GM19351 (cell line): ENCODE results near the gene TRPT1.

Experiments
- ATAC-seq: cut with Tn5 transposase; IDR thresholded peaks from one replicate; pipeline ENCODE4 v1.9.1; 2021; ENCODE audit warnings: mild to moderate bottlenecking, moderate library complexity; ENCODE audit not compliant: unreplicated experiment

TRPT1 gene

DNA sequence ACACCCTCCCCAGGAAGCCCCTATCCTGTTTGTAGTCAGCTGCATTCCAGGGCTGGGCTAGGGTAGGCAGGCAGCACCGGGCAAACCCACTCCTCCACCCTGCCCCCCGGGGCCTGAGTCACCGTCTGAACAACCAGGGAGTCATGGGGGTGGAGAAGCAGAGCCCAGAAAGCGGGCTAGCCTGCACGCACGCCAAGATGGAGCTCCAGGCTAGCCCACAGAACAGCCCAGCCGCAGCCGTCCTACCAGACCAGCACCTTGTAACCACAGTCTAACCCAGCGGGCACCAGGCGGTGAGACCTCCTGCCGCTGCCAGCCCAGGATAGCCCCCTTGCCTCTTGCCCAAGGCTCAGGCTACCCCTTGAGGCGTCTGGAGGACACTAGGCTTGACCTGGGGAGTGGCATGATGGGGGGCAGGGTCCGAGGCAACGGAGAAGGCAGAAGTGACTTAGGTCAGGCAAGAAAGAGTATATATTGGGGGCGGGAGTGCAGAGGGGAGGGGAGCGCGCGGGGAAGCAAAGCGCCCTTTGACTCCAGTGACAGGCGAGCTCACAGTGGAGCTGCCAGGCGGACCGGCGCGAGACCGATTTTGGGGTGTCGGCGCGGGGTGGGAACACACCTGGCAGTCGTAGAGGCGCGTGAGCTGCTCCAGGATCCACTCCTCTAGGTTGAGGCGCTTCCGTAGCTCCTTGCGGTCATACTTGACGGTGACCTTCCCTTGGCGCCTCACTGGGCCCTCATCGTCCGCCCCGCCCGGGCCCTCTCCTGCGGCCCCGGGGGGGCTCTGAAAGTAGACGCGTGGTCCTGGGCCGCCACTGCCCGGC, 20.0 kb upstream of the TRPT1 start:
- no peak for ATAC-seq

DNA sequence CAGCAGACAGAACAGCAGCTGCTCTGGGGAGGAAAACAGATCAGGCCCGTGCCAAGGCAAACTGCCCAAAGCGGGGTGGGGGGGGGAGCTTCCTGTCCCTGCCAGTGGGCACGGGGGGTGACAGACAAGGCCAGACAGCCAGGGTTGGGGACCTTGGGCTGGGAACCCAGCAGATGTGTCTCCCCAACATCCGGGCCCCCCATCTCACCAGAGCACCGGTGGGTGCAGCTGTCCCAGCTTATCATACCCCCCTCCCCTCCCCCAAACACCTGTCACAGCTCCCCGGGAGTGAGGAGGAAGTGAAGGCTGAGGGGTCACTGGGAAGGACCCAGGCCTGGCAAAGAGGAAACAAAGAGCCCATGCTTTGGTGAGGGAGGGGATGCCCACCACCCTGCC, 19.4 kb upstream of the TRPT1 start:
- no peak for ATAC-seq

DNA sequence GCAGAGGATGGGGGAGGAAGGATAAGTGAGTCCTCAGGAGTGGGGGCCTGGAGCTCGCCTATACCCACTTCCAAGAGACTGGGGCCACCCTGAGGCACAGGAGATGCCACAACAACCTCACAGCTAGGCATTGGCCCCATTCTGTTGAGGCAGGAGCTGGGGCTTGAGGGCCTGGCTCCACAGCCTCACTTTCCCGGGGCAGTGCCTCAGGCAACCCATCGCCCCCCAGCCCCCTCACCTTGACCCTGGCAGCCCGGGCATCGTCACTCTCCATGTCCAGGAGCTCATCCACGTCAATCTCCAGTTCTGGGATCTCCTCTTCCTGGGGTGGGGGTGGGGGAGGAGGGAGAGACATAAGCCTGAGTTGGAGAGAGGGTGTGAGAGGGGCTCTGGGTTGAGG, 19.0 kb upstream of the TRPT1 start:
- no peak for ATAC-seq

DNA sequence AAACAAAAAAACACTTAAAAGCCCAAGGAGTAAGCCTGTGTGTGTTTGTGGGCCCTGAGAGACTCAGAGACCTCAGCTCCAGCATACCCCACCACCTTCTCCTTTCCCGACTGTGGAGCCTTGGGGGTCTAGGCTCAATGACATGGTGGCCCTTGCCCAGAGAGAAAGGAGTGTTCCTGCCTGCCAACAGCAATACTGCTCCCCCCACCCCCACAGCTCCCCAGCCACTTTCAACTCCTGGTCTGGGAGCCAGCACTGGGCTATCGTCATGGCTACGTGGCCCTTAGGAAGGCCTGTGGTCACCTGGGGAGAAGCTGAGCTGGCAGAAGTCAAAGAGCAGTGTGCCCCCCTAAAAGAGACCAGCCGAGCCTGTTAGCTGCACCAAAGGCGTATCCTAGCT, 18.1 kb upstream of the TRPT1 start:
- ATAC-seq, result no peak

DNA sequence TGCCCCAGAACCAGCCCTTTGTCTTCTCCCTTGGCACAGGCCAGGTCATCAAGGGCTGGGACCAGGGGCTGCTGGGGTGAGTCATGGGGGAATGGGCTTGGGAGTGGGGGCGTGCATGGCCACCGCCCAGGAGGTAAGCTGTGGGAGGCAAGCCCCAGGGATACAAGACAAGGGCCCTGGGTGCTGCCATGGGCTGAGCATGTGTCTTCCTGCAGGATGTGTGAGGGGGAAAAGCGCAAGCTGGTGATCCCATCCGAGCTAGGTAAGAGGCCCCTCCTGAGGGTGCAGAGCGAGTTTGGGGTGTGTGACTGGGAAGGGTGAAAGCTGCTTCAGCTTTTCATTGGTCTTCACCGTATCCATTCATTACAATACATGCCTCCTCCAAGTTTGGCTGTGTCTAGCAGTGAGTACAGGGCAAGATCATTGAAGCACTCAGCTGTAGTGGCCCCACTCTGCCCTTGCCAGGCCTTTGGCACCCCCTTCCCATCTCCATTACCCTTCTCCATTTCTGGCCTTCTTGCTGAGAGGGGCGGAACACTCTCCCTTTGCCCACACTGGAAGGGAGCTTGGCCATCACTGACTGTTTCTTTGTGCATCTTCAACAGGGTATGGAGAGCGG, 17.4 kb upstream of the TRPT1 start:
- ATAC-seq, result no peak

DNA sequence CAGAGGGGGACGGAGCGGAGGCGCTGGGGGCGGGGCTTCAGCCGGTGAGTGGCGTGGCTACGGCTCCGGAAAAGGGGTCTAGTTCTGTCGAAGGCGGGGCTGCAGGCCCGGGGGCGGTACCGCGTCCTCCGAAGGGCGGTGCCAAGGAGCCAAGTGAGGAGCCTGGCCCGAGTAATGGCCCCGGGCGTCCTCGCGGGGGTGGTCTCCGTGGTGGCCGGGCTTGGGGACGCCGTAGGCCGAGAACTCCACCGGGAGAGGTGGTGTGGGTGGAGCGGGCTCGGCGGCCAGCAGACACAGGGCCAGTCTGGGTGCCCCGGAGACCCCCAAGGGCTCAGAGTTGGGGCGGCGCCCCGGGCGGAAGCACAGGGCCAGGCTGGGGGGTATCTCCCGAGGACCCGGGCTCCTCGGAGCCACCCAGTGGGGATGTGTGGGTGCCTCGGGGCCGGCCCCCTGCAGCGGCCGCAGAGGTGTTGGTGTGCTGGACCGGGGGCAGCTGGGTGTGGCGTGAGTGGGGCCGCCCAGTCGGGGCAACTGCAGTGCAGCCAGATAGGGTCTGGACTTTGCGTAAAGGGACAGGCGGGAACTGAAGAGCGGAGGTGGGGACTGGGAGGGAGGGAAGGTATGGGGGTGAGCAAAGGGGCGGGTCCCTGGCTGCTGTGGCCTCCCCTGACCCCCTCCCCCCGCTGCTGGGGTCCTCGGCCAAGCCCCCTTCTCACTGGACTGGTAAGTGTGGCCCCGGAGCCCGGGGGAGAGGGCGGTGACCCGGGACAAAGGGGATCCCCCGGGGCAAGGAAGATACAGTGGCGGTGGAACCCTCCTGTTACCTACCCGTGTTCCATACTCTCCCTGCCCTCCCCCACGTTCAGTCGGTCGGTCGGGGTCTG, 15.7 kb upstream of the TRPT1 start:
- ATAC-seq, result peak; percentile 7

DNA sequence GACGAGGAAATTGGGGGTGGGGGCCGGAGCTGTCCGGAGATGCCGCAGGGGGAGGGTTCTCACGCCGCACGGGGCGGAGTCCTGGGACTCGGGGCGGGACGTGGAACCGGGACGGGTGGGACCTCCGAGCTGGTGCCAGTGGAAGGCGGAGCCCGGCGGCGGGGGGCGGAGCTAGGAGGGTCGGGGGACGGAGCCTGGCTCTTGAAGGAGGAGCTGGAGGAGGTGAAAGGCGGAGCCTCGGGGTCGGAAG, 15.2 kb upstream of the TRPT1 start:
- peak; percentile 63 for ATAC-seq

DNA sequence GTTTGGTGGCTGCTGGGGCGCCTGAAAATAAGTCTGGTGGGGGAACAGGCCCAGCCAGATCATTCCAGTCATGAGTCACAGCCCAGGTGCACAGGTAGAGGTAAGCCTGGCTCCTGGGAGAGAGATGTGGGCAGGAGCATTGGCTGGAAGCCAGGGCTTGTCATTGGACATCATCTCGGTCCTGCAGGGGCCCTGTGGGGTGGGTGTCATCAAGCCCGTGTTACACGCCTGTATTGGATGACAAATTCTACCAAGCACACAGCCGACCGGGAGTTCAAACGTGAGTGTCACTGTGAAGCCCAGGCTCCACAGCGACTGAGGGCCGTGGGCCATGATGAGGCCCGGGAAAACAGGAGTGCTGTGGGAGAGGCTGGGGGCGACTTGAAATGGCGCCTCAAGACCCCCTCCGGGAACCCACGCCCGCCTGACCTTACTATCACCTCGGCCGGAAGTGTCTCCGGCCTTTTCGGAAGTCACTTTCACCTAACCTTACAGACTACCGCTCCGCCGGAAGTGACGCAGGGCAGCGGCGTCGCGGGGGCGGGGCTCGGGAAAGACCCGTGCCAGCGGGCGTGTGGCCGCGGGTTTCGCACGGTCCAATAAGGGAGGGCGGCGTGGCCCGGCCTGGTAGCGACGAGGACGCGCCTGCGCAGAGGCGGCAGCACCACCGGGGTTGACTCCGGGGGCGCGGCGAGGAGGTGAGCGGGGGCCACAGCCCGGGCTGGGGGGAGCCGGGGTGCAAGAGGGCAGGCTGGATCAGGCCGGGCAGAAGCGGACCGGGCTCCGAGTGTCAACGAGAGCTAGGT, 14.7 kb upstream of the TRPT1 start, which contains the start of gene FKBP2:
FKBP2 (plus strand) TSS at position 661 of the 806 bp plus-strand sequence. CDS start 1,293 bp downstream, outside the sequence.
- peak; percentile 41 for ATAC-seq

DNA sequence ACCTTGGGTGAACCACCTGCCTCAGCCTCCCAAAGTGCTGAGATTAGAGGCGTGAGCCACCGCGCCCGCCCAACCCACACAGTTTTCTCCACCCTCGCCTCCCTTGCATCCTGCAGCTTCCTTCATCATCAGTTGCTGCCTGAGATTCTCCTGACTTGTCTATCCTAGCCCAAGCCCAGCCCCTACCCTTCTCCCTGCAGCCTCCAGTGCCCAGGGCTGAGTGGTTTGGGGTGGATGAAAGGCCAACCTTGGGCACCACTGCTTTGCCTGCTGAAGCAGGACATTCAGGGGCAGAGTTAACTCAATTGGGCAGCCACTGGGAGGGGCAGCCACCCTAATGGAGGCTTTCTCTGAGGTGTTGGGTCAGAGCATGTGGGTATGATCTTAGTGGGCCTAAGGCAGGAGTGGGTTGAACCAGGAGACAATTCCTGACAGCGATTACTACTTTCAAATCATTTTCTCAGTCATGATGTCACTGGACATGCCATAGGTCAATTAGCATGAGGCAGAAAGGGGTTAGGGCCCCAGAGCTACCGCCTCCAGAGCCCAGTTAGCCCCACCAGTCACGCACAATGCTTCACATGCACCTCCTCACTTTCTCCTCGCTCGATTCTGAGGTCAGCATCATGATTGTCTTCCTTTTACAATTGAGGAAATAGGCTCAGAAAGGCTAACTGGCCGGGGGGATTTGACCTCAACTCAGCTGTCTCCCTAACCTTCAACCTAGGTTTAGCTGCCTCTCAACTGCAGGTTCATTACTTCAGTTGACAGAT, 13.9 kb upstream of the TRPT1 start:
- ATAC-seq, result no peak

DNA sequence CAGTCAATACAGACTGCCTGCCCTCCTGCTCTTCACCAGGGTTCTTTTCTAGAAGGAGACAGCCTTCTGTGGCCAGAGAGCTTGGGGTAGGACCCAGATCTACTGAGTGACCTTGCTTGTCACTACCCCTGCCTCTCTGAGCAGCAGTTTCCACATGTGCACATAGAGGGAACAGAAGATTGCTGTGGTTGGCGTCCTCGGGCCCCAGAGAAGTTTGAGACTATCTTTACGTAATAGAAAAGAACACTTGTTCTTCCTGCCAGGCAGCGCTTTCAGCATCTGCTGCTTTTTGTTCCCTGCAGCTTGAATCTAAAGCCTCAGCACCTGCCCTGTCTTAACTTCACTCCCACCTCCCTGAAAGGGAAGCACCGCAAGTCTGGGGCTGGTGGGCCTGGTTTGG, 13.0 kb upstream of the TRPT1 start:
- ATAC-seq, result no peak

DNA sequence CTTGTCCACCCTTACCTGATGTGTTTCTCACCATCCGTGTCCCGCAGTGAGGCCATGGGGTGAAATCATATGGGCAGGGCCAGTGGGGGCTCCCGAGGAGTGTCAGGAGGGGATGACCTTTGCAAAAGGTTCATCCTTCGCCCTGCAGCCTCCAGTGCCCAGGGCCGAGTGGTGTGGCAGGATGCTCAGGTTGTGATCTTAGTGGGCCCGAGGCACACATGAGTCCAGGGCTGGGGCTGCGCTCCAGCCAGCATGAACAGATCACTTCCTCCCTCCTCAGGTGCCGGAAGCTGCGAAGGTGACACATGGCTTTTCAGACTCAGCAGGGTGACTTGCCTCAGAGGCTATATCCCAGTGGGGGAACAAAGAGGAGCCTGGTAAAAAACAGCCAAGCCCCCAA, 12.1 kb upstream of the TRPT1 start:
- no peak for ATAC-seq

DNA sequence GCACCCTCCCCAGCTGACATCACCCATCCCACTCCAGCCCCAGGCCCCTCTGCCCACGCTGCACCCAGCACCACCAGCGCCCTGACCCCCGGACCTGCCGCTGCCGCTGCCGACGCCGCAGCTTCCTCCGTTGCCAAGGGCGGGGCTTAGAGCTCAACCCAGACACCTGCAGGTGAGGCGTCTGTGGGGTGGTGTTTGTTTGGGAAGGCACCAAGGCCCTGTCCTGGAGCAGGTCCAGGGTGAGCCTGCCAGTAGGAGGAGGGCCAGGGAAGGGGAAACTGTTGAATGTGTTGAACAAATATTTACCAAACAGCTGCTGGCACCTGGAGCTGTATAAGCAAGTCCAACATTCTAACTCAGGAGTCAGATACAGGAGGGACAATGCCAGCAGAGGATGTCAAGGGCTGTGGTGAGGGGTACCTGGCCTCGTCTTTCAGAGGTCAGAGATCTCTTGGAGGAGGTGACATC, 11.5 kb upstream of the TRPT1 start:
- no peak for ATAC-seq

DNA sequence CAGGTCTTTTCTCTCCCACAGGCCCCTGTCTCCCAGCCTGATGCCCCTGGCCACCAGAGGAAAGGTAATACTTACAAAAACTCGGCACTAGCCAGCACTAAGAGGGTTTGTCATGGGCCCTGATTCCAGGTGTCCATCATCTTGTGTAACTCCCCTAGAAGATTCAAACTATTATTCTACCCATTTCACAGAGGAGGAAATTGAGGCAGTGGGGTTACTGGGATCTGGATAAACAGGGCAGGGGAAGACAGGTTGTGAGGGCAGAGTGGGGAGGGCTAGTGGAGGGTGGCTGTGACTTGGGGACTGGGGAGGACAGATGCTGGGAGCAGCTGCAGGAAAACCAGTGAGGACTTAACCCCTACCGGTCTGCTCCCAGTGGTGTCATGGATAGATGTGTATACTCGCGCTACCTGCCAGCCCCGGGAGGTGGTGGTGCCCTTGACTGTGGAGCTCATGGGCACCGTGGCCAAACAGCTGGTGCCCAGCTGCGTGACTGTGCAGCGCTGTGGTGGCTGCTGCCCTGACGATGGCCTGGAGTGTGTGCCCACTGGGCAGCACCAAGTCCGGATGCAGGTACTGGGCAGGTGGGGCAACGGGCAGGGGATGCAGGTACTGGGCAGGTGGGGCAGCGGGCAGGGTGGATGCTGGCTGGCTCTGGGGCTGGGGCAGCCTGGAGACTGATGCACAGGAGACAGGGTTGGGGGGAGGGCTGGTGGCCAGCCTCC, 9.6 kb upstream of the TRPT1 start:
- no peak for ATAC-seq

DNA sequence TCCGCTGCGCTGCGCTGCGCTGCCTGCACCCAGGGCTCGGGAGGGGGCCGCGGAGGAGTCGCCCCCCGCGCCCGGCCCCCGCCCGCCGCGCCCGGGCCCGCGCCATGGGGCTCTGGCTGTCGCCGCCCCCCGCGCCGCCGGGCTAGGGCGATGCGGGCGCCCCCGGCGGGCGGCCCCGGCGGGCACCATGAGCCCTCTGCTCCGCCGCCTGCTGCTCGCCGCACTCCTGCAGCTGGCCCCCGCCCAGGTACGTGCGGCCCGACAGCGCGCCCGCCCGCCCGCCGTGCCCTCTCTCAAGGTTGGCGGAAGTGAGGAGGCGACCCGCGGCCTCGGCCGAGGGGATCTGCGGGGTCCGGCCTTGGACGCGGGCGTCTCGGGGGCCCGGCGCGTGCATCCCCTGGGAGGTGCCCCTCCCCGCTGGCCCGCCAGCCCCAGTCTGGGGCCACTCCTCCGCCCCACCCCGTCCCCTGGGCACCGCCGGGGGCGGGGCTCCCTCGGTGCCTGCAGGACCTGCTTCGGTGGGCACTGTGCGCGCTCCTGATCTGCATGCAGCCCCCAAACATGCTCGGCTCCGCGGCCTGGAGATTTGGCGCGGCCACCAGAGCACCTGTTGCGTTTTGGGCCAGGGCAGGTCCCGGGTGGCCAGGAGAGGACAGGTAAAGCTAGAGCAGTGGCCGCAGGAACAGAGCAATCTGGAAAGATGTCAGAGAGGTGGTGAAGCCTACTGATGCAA, 8.8 kb upstream of the TRPT1 start:
- ATAC-seq, result peak; percentile 30

DNA sequence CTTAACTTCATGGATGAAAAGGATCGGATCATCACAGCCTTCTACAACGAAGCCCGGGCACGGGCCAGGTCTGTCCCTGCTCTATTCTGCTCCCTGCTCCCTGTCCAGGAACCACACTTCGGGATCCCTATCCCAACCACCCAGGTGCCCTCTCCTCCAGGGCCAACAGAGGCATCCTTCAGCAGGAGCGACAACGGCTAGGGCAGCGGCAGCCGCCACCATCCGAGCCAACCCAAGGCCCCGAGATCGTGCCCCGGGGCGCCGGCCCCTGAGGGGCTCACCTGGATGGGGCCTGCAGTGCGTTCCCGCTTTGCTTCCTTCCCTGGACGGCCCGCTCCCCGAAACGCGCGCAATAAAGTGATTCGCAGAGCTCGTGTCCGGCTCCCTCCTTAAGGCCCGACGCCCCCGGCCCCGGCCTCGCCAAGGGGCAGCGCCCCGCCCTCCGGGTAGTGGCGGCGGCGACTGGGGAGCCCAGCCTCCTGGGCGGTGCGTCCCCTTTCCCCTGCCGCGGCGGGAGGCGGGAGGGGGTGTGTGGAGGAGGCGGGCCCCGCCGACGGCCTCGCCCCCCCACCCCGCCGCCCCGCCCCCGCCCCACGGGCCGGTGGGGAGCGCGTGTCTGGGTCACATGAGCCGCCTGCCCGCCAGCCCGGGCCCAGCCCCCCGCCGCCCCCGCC, 8.1 kb upstream of the TRPT1 start, which contains the start of gene VEGFB:
VEGFB (plus strand) TSS at position 672 of the 674 bp plus-strand sequence. CDS start 250 bp downstream, outside the sequence.
- peak; percentile 43 for ATAC-seq

DNA sequence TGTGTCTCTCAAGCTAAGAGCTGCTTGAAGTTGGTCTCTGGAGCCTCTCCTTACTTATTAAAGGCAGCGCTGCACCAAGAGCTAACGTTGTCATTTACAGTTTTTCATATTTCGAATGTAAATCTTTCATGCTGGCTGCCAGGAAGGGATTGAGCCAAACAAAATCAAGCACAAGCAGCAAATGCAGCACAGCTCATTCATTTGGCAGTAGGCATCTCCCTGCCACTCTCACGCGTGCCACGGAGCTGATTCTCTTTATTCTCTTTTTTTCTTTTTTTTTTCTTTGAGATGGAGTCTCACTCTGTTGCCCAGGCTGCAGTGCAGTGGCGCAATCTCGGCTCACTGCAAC, 7.0 kb upstream of the TRPT1 start:
- ATAC-seq, result no peak

DNA sequence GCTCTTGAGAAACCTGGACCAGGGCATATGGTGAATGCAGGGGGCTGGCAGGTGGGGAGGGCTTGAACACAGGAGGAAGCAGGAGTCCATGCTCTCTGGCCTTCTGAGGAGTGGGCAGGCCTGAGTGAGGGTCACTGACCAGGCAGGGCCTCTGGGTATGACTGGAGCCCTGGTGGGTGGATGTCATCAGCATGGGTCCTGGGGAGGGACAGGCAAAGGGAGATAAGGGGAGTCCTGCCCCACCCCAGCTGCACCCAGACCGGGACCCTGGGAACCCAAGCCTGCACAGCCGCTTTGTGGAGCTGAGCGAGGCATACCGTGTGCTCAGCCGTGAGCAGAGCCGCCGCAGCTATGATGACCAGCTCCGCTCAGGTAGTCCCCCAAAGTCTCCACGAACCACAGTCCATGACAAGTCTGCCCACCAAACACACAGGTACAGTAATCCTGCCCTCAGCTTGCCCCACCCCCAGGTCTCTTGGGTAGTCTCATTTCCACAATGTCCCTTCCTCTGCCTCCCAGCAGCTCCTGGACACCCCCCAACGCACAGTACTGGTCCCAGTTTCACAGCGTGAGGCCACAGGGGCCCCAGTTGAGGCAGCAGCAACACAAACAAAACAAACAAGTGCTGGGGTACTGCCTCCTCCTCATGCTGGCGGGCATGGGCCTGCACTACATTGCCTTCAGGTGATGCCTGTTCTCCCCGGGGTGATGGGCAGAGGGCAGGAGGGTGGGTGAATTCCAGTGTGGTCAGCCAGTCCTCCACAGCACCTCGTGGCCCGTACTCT, 6.4 kb upstream of the TRPT1 start:
- ATAC-seq, result no peak
